HG03039 (cell line): ENCODE data around the gene HMG20A.
A peak's percentile ranks its signal among the peaks of the same experiment; 100 is the strongest.

Experiments
- ATAC-seq: cut with Tn5 transposase; IDR thresholded peaks from one replicate; pipeline ENCODE4 v1.9.1; 2021; ENCODE audit warnings: mild to moderate bottlenecking, moderate library complexity; ENCODE audit not compliant: unreplicated experiment

HMG20A gene

GRCh38 chr15:77420610-77421369 is at the start of gene HMG20A:
Gene HMG20A (plus strand): TSS chr15:77420888. CDS start chr15:77458408, 37,520 bp downstream.
- peak; percentile 19 for ATAC-seq

- no peak for ATAC-seq
Measured at GRCh38 chr15:77371850-77372563, 48.7 kb upstream of the HMG20A start.

GRCh38 chr15:77373441-77373840 is 47.2 kb upstream of the HMG20A start:
- no peak for ATAC-seq

- no peak for ATAC-seq
Measured at GRCh38 chr15:77375133-77375532, 45.6 kb upstream of the HMG20A start.

GRCh38 chr15:77376770-77377169 is 43.9 kb upstream of the HMG20A start:
- no peak for ATAC-seq

- ATAC-seq = no peak
Measured at GRCh38 chr15:77380033-77380432, 40.7 kb upstream of the HMG20A start.

GRCh38 chr15:77384086-77384485 is 36.6 kb upstream of the HMG20A start:
- no peak for ATAC-seq

GRCh38 chr15:77384589-77385359 is 35.9 kb upstream of the HMG20A start:
- no peak for ATAC-seq

GRCh38 chr15:77386626-77387025 is 34.1 kb upstream of the HMG20A start:
- ATAC-seq = no peak

- no peak for ATAC-seq
Measured at GRCh38 chr15:77387365-77388105, 33.2 kb upstream of the HMG20A start.

GRCh38 chr15:77391372-77391951 is 29.2 kb upstream of the HMG20A start:
- no peak for ATAC-seq

GRCh38 chr15:77392762-77393470 is 27.8 kb upstream of the HMG20A start:
- ATAC-seq = no peak

- ATAC-seq = no peak
Measured at GRCh38 chr15:77393471-77393840, 27.2 kb upstream of the HMG20A start.

GRCh38 chr15:77395013-77395774 is 25.5 kb upstream of the HMG20A start:
- ATAC-seq = no peak

- ATAC-seq = no peak
Measured at GRCh38 chr15:77396692-77397091, 24.0 kb upstream of the HMG20A start.

- ATAC-seq = no peak
Measured at GRCh38 chr15:77398927-77399326, 21.8 kb upstream of the HMG20A start.

- ATAC-seq = no peak
Measured at GRCh38 chr15:77400258-77400657, 20.4 kb upstream of the HMG20A start.

- ATAC-seq = no peak
Measured at GRCh38 chr15:77402740-77403379, 17.8 kb upstream of the HMG20A start.
